ENCODE measurements around the gene NR1H4. TPM values are rescaled to one million over a fixed set of nuclear protein-coding genes. Genes with fewer than 3 reads are reported as not detected.

NR1H4 gene
- total RNA-seq, 1 experiment from 2014 or later, result not detected

Other genes with a start within 250 kb of the NR1H4 start
- gene DEPDC4, start 206.8 kb upstream of the NR1H4 start, total RNA-seq (2014; rRNA removed; shearing (Covaris generic)), result 1.1 and 2.4 TPM in 2 replicates
- 33.9 and 39.3 TPM in 2 replicates for gene SCYL2, start 206.7 kb upstream of the NR1H4 start, total RNA-seq (2014; rRNA removed; shearing (Covaris generic))
- not detected in 2 replicates for gene SLC17A8, start 116.8 kb upstream of the NR1H4 start, total RNA-seq (2014; rRNA removed; shearing (Covaris generic))
- gene GAS2L3, start 99.8 kb downstream of the NR1H4 start, total RNA-seq (2014; rRNA removed; shearing (Covaris generic)), result 38.0 and 62.8 TPM in 2 replicates